Natural killer cell (primary cell): ENCODE data around the gene TTLL7. TPM values are rescaled to one million over a fixed set of nuclear protein-coding genes. Genes with fewer than 3 reads are reported as not detected.
A peak's percentile ranks its signal among the peaks of the same experiment; 100 is the strongest.

Experiments used
- ATAC-seq, 3 donors: fragments of 150-1000 bp in 2 of 3; fragments of 200-7000 bp in 1 of 3; cut with Tn5 transposase; 1 replicate in 1 of 3; 2 replicates in 2 of 3; pipeline ENCODE4 v1.10.0; 2021; ENCODE audit warnings: mild to moderate bottlenecking in 2 of 3, moderate library complexity in 2 of 3
- DNase-seq, 2 donors: peaks; one replicate each; pipeline versions ENCODE4 v3.0.0 to v3.0.0-alpha.2; 2013 to 2021; ENCODE audit warnings: mixed read lengths in 1 of 2
- H3K27ac ChIP-seq: one replicate; pipeline ENCODE4 v1.5.1; 2013; ENCODE audit warnings: mild to moderate bottlenecking, low read length
- H3K27me3 ChIP-seq: one replicate; pipeline ENCODE4 v1.6.1; 2013; ENCODE audit warnings: low read length; ENCODE audit not compliant: control insufficient read depth, insufficient read depth
- H3K36me3 ChIP-seq: one replicate; pipeline ENCODE4 v1.6.1; 2013; ENCODE audit warnings: low read length; ENCODE audit not compliant: control insufficient read depth, insufficient read depth
- H3K4me1 ChIP-seq: one replicate; pipeline ENCODE4 v1.6.1; 2013; ENCODE audit warnings: low read length; ENCODE audit not compliant: control insufficient read depth, insufficient read depth
- H3K4me3 ChIP-seq: one replicate; pipeline ENCODE4 v1.5.1; 2013; ENCODE audit warnings: low read length
- H3K9me3 ChIP-seq: one replicate; pipeline ENCODE4 v1.6.1; 2013; ENCODE audit warnings: low read length; ENCODE audit not compliant: control insufficient read depth, insufficient read depth
- H3K27ac Mint-ChIP-seq, 2 donors: one replicate each; pipeline ENCODE4 v1.8.0; 2022; ENCODE audit warnings: mild to moderate bottlenecking in 2 of 2, mixed read lengths in 2 of 2, moderate library complexity in 1 of 2
- H3K27me3 Mint-ChIP-seq, 2 donors: one replicate each; pipeline ENCODE4 v1.8.0; 2022; ENCODE audit warnings: low read depth in 2 of 2, mixed read lengths in 2 of 2
- H3K36me3 Mint-ChIP-seq: one replicate; pipeline ENCODE4 v1.8.0; 2022; ENCODE audit warnings: mixed read lengths
- H3K4me1 Mint-ChIP-seq, 2 donors: one replicate each; pipeline ENCODE4 v1.8.0; 2022; ENCODE audit warnings: mixed read lengths in 2 of 2
- H3K4me3 Mint-ChIP-seq: one replicate; pipeline ENCODE4 v1.8.0; 2022; ENCODE audit warnings: mild to moderate bottlenecking, moderate library complexity, mixed read lengths
- H3K9me3 Mint-ChIP-seq, 2 donors: one replicate each; pipeline ENCODE4 v1.8.0; 2022; ENCODE audit warnings: mixed read lengths in 2 of 2
- WGBS: methylation state at CpG from one replicate; pipeline ENCODE4 v1.1.7; 2013; ENCODE audit warnings: missing lambda C conversion rate; ENCODE audit not compliant: insufficient coverage; 5-methylcytosine and 5-hydroxymethylcytosine counted together
- intact Hi-C: fragments of 100-400 bp; cut with micrococcal nuclease; formaldehyde crosslinking; loops from one replicate; pipeline ENCODE4 v1.14.2; 2022
- total RNA-seq, 4 donors: library from RNA; stranded (reverse); fragments of 120-200 nt in 1 of 4; gene quantifications; one replicate each; pipeline versions ENCODE4 v1.2.3 to v1.2.4, GENCODE V29; 2013 to 2022
- TF ChIP-seq, protein P1 (sequence below): fragments of 200-600 bp; IDR thresholded peaks from one replicate; pipeline ENCODE4 v1.8.0; 2022; ENCODE audit warnings: antibody characterized with exemption

Gene TTLL7
- total RNA-seq, 3 donors from 2014 or later (not counting 1 experiment from before 2014, with no cell fraction given), result 0.21 to 4.4 (median 0.25) TPM

DNA sequence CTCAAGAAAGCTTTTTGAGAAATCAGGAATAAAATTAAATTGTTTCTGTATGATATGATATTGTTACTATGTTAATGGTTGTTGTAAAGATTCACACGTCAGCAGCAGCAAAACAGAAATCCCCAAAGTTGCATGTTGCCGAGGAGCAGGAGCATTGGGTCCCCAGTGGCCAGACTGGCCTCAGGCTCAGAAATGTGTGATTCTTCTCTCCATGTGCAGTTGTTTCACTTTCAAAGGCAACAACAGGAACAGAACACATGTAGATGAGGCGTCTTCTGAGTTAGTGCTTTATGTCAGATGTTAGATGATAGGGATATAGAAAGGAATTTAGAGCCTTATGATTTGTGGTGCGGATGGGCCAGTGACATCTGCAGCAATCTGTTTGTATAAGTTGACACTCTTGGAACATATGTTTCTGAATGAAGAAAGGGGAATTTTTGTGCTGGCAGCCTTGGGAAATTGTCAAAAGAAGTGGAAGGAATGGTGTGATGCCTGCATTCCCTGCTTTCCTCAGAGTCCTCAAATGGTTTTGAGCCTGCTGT, 2.1 kb upstream of the TTLL7 start:
- Mint-ChIP-seq H3K27me3 (peaks cover 33 to 68% of the 10 kb centered on the region in 2 donors), H3K36me3 (no peaks in the 10 kb centered on the region)
- WGBS, result 87% methylated on average over 4 of the region's 4 CpGs

DNA sequence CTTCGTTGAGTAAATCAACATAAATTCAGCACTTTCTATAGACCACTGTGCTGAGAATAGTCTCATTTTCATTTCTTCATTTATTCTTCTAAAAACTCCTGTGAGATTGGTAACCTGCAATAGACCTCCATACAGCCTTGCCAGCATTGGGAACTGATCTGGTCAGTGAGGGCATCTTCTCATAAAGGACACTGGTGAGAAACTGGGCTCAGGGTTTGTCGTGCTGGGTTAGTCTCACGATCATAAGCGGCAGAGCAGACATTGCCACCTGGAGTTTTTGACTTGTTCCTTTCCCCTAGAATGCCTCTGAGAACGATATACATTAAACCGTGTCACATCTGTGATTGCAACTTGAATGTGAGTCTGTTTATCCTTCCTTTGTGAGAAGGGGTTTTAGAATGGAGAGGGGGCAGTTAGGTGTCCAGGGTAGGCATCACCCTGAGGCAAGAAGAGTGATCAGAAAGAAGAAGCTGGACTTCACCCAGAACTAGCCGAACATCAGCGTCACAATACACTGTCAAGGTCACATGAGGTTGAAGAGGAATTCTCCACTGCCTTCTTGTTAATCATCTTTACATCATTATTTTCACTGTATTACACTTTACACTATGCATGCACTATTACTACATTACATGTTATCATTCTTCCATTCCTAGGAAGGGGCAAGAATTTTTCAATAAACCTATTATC, 1.4 kb upstream of the TTLL7 start:
- no peaks in the 10 kb centered on the region for H3K9me3 Mint-ChIP-seq
- H3K36me3 ChIP-seq, result no peaks in the 10 kb centered on the region
- peaks cover 12% of the 10 kb centered on the region for H3K4me1 ChIP-seq
- DNase-seq, result no peak
- intact Hi-C loops, result no loop called here
- no peaks in the 10 kb centered on the region for H3K36me3 Mint-ChIP-seq
- H3K4me3 Mint-ChIP-seq, result peak overlapping the region; percentile 85
- TF ChIP-seq, protein P1, sequence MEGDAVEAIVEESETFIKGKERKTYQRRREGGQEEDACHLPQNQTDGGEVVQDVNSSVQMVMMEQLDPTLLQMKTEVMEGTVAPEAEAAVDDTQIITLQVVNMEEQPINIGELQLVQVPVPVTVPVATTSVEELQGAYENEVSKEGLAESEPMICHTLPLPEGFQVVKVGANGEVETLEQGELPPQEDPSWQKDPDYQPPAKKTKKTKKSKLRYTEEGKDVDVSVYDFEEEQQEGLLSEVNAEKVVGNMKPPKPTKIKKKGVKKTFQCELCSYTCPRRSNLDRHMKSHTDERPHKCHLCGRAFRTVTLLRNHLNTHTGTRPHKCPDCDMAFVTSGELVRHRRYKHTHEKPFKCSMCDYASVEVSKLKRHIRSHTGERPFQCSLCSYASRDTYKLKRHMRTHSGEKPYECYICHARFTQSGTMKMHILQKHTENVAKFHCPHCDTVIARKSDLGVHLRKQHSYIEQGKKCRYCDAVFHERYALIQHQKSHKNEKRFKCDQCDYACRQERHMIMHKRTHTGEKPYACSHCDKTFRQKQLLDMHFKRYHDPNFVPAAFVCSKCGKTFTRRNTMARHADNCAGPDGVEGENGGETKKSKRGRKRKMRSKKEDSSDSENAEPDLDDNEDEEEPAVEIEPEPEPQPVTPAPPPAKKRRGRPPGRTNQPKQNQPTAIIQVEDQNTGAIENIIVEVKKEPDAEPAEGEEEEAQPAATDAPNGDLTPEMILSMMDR, result no peak
- no peak overlapping the region for H3K4me3 ChIP-seq
- H3K4me1 Mint-ChIP-seq, result peaks cover 12 to 14% of the 10 kb centered on the region in 2 donors
- H3K27me3 Mint-ChIP-seq, result peaks cover 36 to 72% of the 10 kb centered on the region in 2 donors
- peaks cover 25% of the 10 kb centered on the region for H3K27me3 ChIP-seq
- ATAC-seq, result no peak
- H3K27ac Mint-ChIP-seq, result no peak overlapping the region
- no peaks in the 10 kb centered on the region for H3K9me3 ChIP-seq
- WGBS, result 95% methylated on average over 8 of the region's 8 CpGs
- H3K27ac ChIP-seq, result no peak overlapping the region

More for the DNA sequence above, 2.1 kb upstream of the TTLL7 start:
- no peak overlapping the region for H3K27ac ChIP-seq
- no peaks in the 10 kb centered on the region for H3K9me3 Mint-ChIP-seq
- ATAC-seq, result no peak
- peaks cover 12% of the 10 kb centered on the region for H3K4me1 ChIP-seq
- no peak overlapping the region for H3K4me3 Mint-ChIP-seq
- H3K27me3 ChIP-seq, result peaks cover 25% of the 10 kb centered on the region
- no peak for DNase-seq
- no peaks in the 10 kb centered on the region for H3K9me3 ChIP-seq
- no peak overlapping the region for H3K4me3 ChIP-seq
- H3K27ac Mint-ChIP-seq, result no peak overlapping the region
- TF ChIP-seq, protein P1, result no peak
- intact Hi-C loops, result no loop called here
- no peaks in the 10 kb centered on the region for H3K36me3 ChIP-seq
- H3K4me1 Mint-ChIP-seq, result peaks cover 12 to 14% of the 10 kb centered on the region in 2 donors

DNA sequence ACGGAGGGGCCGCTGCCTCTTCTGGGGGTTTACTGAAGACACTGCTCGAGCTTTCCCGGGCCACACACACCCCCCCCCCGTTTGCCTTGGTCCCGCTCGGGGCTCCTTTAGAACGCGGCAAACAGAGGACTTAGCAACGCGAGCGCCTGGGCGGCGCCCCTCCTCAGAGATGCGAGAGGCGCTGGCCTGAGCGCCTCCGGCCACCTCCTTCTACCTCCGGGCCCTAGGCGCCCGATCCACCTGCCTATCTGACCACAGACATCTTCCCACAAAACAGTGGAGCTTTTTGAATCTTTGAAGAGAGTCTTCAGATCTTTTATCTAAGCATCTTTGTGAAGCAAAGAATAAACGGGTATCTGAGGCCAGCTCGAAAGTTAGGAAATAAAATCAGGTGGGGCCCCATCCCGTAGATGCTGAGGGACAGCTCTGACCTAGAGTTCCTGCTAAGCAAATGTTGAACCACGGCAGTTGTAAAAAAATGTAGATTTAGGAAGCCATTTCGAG, 436 bp upstream of the TTLL7 start:
- DNase-seq (no peak), ATAC-seq (peak; percentile 72 to 81 (median 78))
- 1% methylated on average over 26 of the region's 26 CpGs for WGBS
- Mint-ChIP-seq H3K4me1 (peaks cover 12 to 14% of the 10 kb centered on the region in 2 donors), H3K27ac (peak overlapping the region in 1 of 2 donors; percentile 74), H3K4me3 (peak overlapping the region; percentile 85), H3K36me3 (no peaks in the 10 kb centered on the region), H3K9me3 (no peaks in the 10 kb centered on the region), H3K27me3 (peaks cover 44 to 77% of the 10 kb centered on the region in 2 donors)
- Histone ChIP-seq H3K27me3 (peaks cover 25% of the 10 kb centered on the region), H3K9me3 (no peaks in the 10 kb centered on the region), H3K4me3 (peak overlapping the region; percentile 65), H3K27ac (no peak overlapping the region), H3K4me1 (peaks cover 12% of the 10 kb centered on the region), H3K36me3 (no peaks in the 10 kb centered on the region)
- TF ChIP-seq, protein P1, result no peak
- intact Hi-C loops, result no loop called here
